PC-3 (cell line): ENCODE results near the gene AGTRAP.

ENCODE experiments used
- CTCF ChIP-seq: fragments of 300-600 bp; sonication (generic); conservative IDR thresholded peaks from 2 replicates; pipeline ENCODE4 v1.5.1; 2017; ENCODE audit warnings: antibody characterized with exemption, low read depth, mild to moderate bottlenecking, low read length
- EZH2 ChIP-seq: fragments of 300-600 bp; sonication (generic); IDR thresholded peaks from one replicate; pipeline ENCODE4 v1.6.1; 2017; ENCODE audit warnings: antibody characterized with exemption, mild to moderate bottlenecking, low read length; ENCODE audit not compliant: unreplicated experiment

DNA sequence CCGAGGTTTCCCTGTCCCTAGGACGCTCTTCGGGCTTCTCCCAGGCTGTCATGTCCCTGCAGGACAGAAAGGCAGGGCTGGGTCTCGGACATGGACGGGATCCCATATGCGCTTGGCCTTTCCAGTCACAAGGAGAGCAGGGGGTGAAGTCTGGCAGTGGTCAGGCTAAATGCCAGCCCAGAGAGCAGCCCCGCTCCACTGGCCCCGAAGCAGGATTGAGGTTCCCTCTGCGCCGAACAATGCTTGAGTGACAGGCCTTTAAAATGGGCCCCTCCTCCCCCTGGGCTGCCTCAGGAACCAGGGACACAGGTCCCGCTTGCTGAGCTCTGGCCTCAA lies 31.8 kb upstream of the AGTRAP start:
- TF ChIP-seq CTCF: no peak
- no peak for TF ChIP-seq EZH2
